GM19397 (cell line): Measurements from ENCODE around the gene TNFAIP8.

Source experiments
- ATAC-seq: cut with Tn5 transposase; IDR thresholded peaks from one replicate; pipeline ENCODE4 v1.9.1; 2021; ENCODE audit warnings: mild to moderate bottlenecking, moderate library complexity; ENCODE audit not compliant: unreplicated experiment

The TNFAIP8 gene

GRCh38 chr5:119328753-119329602, 26.8 kb upstream of the TNFAIP8 start:
- no peak for ATAC-seq

GRCh38 chr5:119329666-119330065, 26.2 kb upstream of the TNFAIP8 start:
- no peak for ATAC-seq

GRCh38 chr5:119330367-119331183, 25.2 kb upstream of the TNFAIP8 start:
- ATAC-seq, result no peak

GRCh38 chr5:119331566-119332095, 24.2 kb upstream of the TNFAIP8 start:
- no peak for ATAC-seq

GRCh38 chr5:119332208-119332607, 23.6 kb upstream of the TNFAIP8 start:
- no peak for ATAC-seq

GRCh38 chr5:119332978-119333401, 22.8 kb upstream of the TNFAIP8 start:
- no peak for ATAC-seq

GRCh38 chr5:119333421-119333851, 22.4 kb upstream of the TNFAIP8 start:
- ATAC-seq, result no peak

- no peak for ATAC-seq
Measured at GRCh38 chr5:119335261-119335677, 20.6 kb upstream of the TNFAIP8 start.

GRCh38 chr5:119336262-119336661, 19.6 kb upstream of the TNFAIP8 start:
- no peak for ATAC-seq

GRCh38 chr5:119336845-119337580, 18.8 kb upstream of the TNFAIP8 start:
- no peak for ATAC-seq

GRCh38 chr5:119338326-119338946, 17.4 kb upstream of the TNFAIP8 start:
- no peak for ATAC-seq

GRCh38 chr5:119339344-119339743, 16.5 kb upstream of the TNFAIP8 start:
- ATAC-seq, result no peak

GRCh38 chr5:119339965-119340364, 15.9 kb upstream of the TNFAIP8 start:
- no peak for ATAC-seq

- peak; percentile 66 for ATAC-seq
Measured at GRCh38 chr5:119340597-119341218, 15.1 kb upstream of the TNFAIP8 start.

GRCh38 chr5:119341452-119342349, 14.1 kb upstream of the TNFAIP8 start:
- ATAC-seq, result peak; percentile 50

- no peak for ATAC-seq
Measured at GRCh38 chr5:119342406-119342805, 13.4 kb upstream of the TNFAIP8 start.

GRCh38 chr5:119343052-119343451, 12.8 kb upstream of the TNFAIP8 start:
- ATAC-seq, result no peak

GRCh38 chr5:119343766-119344165, 12.1 kb upstream of the TNFAIP8 start:
- ATAC-seq, result no peak

- ATAC-seq, result no peak
Measured at GRCh38 chr5:119344231-119344630, 11.6 kb upstream of the TNFAIP8 start.
